H1 (cell line): ENCODE measurements around the gene KCNJ16. TPM values are rescaled to one million over a fixed set of nuclear protein-coding genes. Genes with fewer than 3 reads are reported as not detected.

Experiments used
- CTCF ChIA-PET: fragments of 300-600 bp; sonication (Branson Sonifier 250); formaldehyde crosslinking; loops from one replicate; lab custom pipeline; 2021; ENCODE audit not compliant: partially characterized antibody; lab: Charles Lee
- POLR2A ChIA-PET: fragments of 300-600 bp; sonication (Branson Sonifier 250); formaldehyde crosslinking; loops from one replicate; lab custom pipeline; 2021; ENCODE audit warnings: inconsistent platforms; ENCODE audit not compliant: partially characterized antibody; lab: Charles Lee
- DNase-seq, 2 experiments: peaks; one replicate each; pipeline versions ENCODE4 v3.0.0 to v3.0.0-alpha.2; 2010 to 2022; ENCODE audit warnings: low spot score in 2 of 2, low read depth in 1 of 2, mixed read lengths in 1 of 2
- FAIRE-seq: peaks from 2 replicates; lab custom pipeline; 2011; peaks lifted over from hg19 to GRCh38; lab: Jason Lieb, UNC
- H2AFZ ChIP-seq: 2 replicates; pipeline ENCODE4 v1.8.1; 2012; ENCODE audit warnings: low read length, inconsistent platforms
- H2AK5ac ChIP-seq: 2 replicates; pipeline ENCODE4 v1.6.1; 2013; ENCODE audit warnings: low read depth, low read length
- H2BK120ac ChIP-seq: replicated peaks from 2 replicates; pipeline ENCODE3; 2013; ENCODE audit warnings: low read depth, low read length, inconsistent platforms
- H2BK12ac ChIP-seq: 2 replicates; pipeline ENCODE4 v1.6.1; 2013; ENCODE audit warnings: low read depth, low read length
- H2BK15ac ChIP-seq: 2 replicates; pipeline ENCODE4 v1.6.1; 2013; ENCODE audit warnings: low read length
- H2BK20ac ChIP-seq: 2 replicates; pipeline ENCODE4 v1.6.1; 2013; ENCODE audit warnings: low read length
- H2BK5ac ChIP-seq: 2 replicates; pipeline ENCODE4 v1.6.1; 2013; ENCODE audit warnings: low read depth, low read length
- H3K14ac ChIP-seq: 2 replicates; pipeline ENCODE4 v1.6.1; 2013; ENCODE audit warnings: inconsistent platforms; ENCODE audit not compliant: insufficient read length
- H3K18ac ChIP-seq: 2 replicates; pipeline ENCODE4 v1.6.1; 2013; ENCODE audit warnings: low read length; ENCODE audit errors: extremely low read depth
- H3K23ac ChIP-seq: 2 replicates; pipeline ENCODE4 v1.6.1; 2013; ENCODE audit warnings: inconsistent platforms; ENCODE audit not compliant: insufficient read length
- H3K23me2 ChIP-seq: 2 replicates; pipeline ENCODE4 v1.6.1; 2013; ENCODE audit warnings: low read depth, low read length
- H3K27ac ChIP-seq: 2 replicates; pipeline ENCODE4 v1.6.1; 2011; ENCODE audit warnings: low read depth, low read length, inconsistent platforms
- H3K27me3 ChIP-seq, 4 experiments: replicated peaks in 1 of 4; 1 replicate in 1 of 4; 2 replicates in 3 of 4; pipeline versions ENCODE4 v1.6.1 to v1.8.1; 2011 to 2013; ENCODE audit warnings: low read length in 3 of 4, mild to moderate bottlenecking in 3 of 4, inconsistent platforms in 2 of 4, mixed read lengths in 2 of 4, moderate library complexity in 1 of 4; ENCODE audit not compliant: control insufficient read depth in 3 of 4, insufficient read depth in 3 of 4; ENCODE audit errors: extremely low read depth in 1 of 4
- H3K36me3 ChIP-seq, 4 experiments: 2 replicates each; pipeline versions ENCODE4 v1.6.1 to v1.8.1; 2011 to 2013; ENCODE audit warnings: mild to moderate bottlenecking in 4 of 4, low read length in 3 of 4, moderate library complexity in 2 of 4, control low read depth in 1 of 4, inconsistent platforms in 1 of 4; ENCODE audit not compliant: insufficient read depth in 4 of 4, control insufficient read depth in 2 of 4
- H3K4ac ChIP-seq: replicated peaks from 2 replicates; pipeline ENCODE3; 2013; ENCODE audit warnings: low read length, low read depth, mixed read lengths, inconsistent platforms; ENCODE audit not compliant: insufficient read length
- H3K4me1 ChIP-seq, 4 experiments: replicated peaks in 1 of 4; 1 replicate in 1 of 4; 2 replicates in 3 of 4; pipeline versions ENCODE4 v1.6.1 to v1.8.1; 2011 to 2013; ENCODE audit warnings: low read length in 3 of 4, inconsistent platforms in 2 of 4, mixed read lengths in 1 of 4; ENCODE audit not compliant: insufficient read depth in 4 of 4, control insufficient read depth in 3 of 4
- H3K4me2 ChIP-seq, 2 experiments: 2 replicates each; pipeline versions ENCODE4 v1.6.1 to v1.8.1; 2011 to 2013; ENCODE audit warnings: low read depth in 2 of 2, low read length in 2 of 2, control low read depth in 1 of 2, inconsistent platforms in 1 of 2, mild to moderate bottlenecking in 1 of 2; ENCODE audit not compliant: insufficient read depth in 1 of 2
- H3K4me3 ChIP-seq, 4 experiments: fragments of 200-600, 300-600 bp in 1 of 4; sonication (generic), shearing (Covaris generic), sonication (Bioruptor Twin) in 1 of 4; 2 replicates each; pipeline versions ENCODE4 v1.5.1 to v1.8.1; 2011 to 2016; ENCODE audit warnings: low read length in 4 of 4, low read depth in 3 of 4, control low read depth in 2 of 4, inconsistent platforms in 2 of 4, mild to moderate bottlenecking in 2 of 4, mixed read lengths in 1 of 4, moderate library complexity in 1 of 4; ENCODE audit not compliant: insufficient read depth in 2 of 4; ENCODE audit errors: extremely low read depth in 1 of 4
- H3K56ac ChIP-seq: replicated peaks from 2 replicates; pipeline ENCODE3; 2013; ENCODE audit warnings: low read depth, mild to moderate bottlenecking, mixed read lengths, low read length, inconsistent platforms; ENCODE audit not compliant: insufficient read length
- H3K79me1 ChIP-seq: 2 replicates; pipeline ENCODE4 v1.6.1; 2013; ENCODE audit warnings: low read depth, low read length, control low read depth
- H3K79me2 ChIP-seq, 2 experiments: 2 replicates each; pipeline versions ENCODE4 v1.6.1 to v1.8.1; 2012 to 2013; ENCODE audit warnings: low read length in 2 of 2, mild to moderate bottlenecking in 2 of 2, inconsistent platforms in 1 of 2; ENCODE audit not compliant: insufficient read depth in 2 of 2, control insufficient read depth in 1 of 2
- H3K9ac ChIP-seq, 4 experiments: replicated peaks in 1 of 4; 1 replicate in 1 of 4; 2 replicates in 3 of 4; pipeline versions ENCODE4 v1.6.1 to v1.8.1; 2011 to 2013; ENCODE audit warnings: low read depth in 3 of 4, low read length in 3 of 4, control low read depth in 2 of 4, mild to moderate bottlenecking in 2 of 4, moderate library complexity in 2 of 4, inconsistent platforms in 1 of 4; ENCODE audit errors: extremely low read depth in 1 of 4
- H3K9me3 ChIP-seq, 2 experiments: 2 replicates each; pipeline versions ENCODE4 v1.6.1 to v1.8.1; 2012 to 2013; ENCODE audit warnings: mild to moderate bottlenecking in 2 of 2, moderate library complexity in 2 of 2, control low read depth in 1 of 2, inconsistent platforms in 1 of 2, low read depth in 1 of 2, low read length in 1 of 2, mixed read lengths in 1 of 2; ENCODE audit not compliant: insufficient read depth in 2 of 2
- H4K20me1 ChIP-seq, 2 experiments: replicated peaks in 1 of 2; 2 replicates each; pipeline versions ENCODE3 to v1.8.1; 2011 to 2013; ENCODE audit warnings: inconsistent platforms in 2 of 2, low read length in 2 of 2, mild to moderate bottlenecking in 1 of 2; ENCODE audit not compliant: insufficient read depth in 2 of 2, control insufficient read depth in 1 of 2
- H4K5ac ChIP-seq: 2 replicates; pipeline ENCODE4 v1.6.1; 2013; ENCODE audit warnings: low read length, low read depth, mixed read lengths, inconsistent platforms; ENCODE audit not compliant: insufficient read length
- H4K8ac ChIP-seq: 2 replicates; pipeline ENCODE4 v1.8.0; 2013; ENCODE audit warnings: mild to moderate bottlenecking, moderate library complexity, low read length, inconsistent platforms; ENCODE audit not compliant: insufficient read depth; ENCODE audit errors: extremely low read depth
- H4K91ac ChIP-seq: replicated peaks from 2 replicates; pipeline ENCODE3; 2013; ENCODE audit warnings: low read length, mixed read lengths, inconsistent platforms; ENCODE audit not compliant: insufficient read length
- BACH1 ChIP-seq: IDR thresholded peaks from 2 replicates; pipeline ENCODE4 v1.6.1; 2012; ENCODE audit warnings: low read length, improper control_type of control experiment
- MAFK ChIP-seq: IDR thresholded peaks from 2 replicates; pipeline ENCODE4 v1.6.1; 2012; ENCODE audit warnings: low read depth, mild to moderate bottlenecking, improper control_type of control experiment, low read length
- PHF8 ChIP-seq: fragments of 200-600 bp; sonication (generic); conservative IDR thresholded peaks from 2 replicates; pipeline ENCODE4 v1.7.1; 2012; ENCODE audit warnings: low read depth, mild to moderate bottlenecking, inconsistent platforms, low read length, moderate library complexity
- SIX5 ChIP-seq: IDR thresholded peaks from 2 replicates; pipeline ENCODE4 v1.6.1; 2011; ENCODE audit warnings: mild to moderate bottlenecking, low read depth, low read length
- TAF7 ChIP-seq: optimal IDR thresholded peaks from 2 replicates; pipeline ENCODE3; 2011; ENCODE audit warnings: low read depth, mild to moderate bottlenecking, inconsistent platforms, low read length, moderate library complexity, borderline replicate concordance
- WGBS, 2 experiments: shearing (Covaris generic) in 1 of 2; methylation state at CpG; one replicate each; pipeline versions ENCODE4 v1.1.6 to v1.1.7; 2013 to 2015; ENCODE audit warnings: low lambda C conversion rate in 2 of 2, mixed read lengths in 2 of 2, inconsistent platforms in 1 of 2, low coverage in 1 of 2, missing lambda C conversion rate in 1 of 2; ENCODE audit not compliant: insufficient replicate concordance in 2 of 2, insufficient coverage in 1 of 2, insufficient read length in 1 of 2; ENCODE audit errors: extremely low coverage in 1 of 2, missing lambda C conversion rate in 1 of 2; 5-methylcytosine and 5-hydroxymethylcytosine counted together
- polyA plus RNA-seq, 7 experiments: library from polyadenylated mRNA; depleted of rRNA in 3 of 7; stranded (reverse) in 5 of 7; unstranded in 2 of 7; fragments of >200 nt in 5 of 7; fragments of 200-250 nt in 2 of 7; gene quantifications; 1 replicate in 5 of 7; 2 replicates in 1 of 7; 4 replicates in 1 of 7; pipeline versions ENCODE4 v1.2.1 to v1.2.3, GENCODE V29; 2011 to 2013; ENCODE audit warnings: missing spikeins in 2 of 7, mixed read lengths in 2 of 7
- total RNA-seq: library from RNA; stranded (reverse); fragmentation: NEBNext Ultra II Directional; extraction: Animal tissue kit (Norgen Biotek cat#: 25700); gene quantifications from 2 replicates; pipeline ENCODE4 v1.2.1, GENCODE V29; 2021
- TF ChIP-seq, protein P1 (sequence below), 3 experiments: IDR thresholded peaks; 1 replicate in 2 of 3; 2 replicates in 1 of 3; pipeline versions ENCODE4 v1.5.1 to v1.6.1; 2011; ENCODE audit warnings: low read length in 3 of 3, mild to moderate bottlenecking in 3 of 3, inconsistent platforms in 2 of 3, low read depth in 1 of 3, moderate library complexity in 1 of 3; ENCODE audit not compliant: insufficient read depth in 1 of 3; ENCODE audit errors: control extremely low read depth in 1 of 3
- TF ChIP-seq, protein P2 (sequence below): IDR thresholded peaks from 2 replicates; pipeline ENCODE4 v1.6.1; 2011; ENCODE audit warnings: low read depth, mild to moderate bottlenecking, low read length; ENCODE audit not compliant: insufficient read depth

The KCNJ16 gene
- total and polyA plus RNA-seq, 2 of the 8 experiments (the other 6 are each of a cell fraction or from before 2014, with no cell fraction given): not detected

DNA sequence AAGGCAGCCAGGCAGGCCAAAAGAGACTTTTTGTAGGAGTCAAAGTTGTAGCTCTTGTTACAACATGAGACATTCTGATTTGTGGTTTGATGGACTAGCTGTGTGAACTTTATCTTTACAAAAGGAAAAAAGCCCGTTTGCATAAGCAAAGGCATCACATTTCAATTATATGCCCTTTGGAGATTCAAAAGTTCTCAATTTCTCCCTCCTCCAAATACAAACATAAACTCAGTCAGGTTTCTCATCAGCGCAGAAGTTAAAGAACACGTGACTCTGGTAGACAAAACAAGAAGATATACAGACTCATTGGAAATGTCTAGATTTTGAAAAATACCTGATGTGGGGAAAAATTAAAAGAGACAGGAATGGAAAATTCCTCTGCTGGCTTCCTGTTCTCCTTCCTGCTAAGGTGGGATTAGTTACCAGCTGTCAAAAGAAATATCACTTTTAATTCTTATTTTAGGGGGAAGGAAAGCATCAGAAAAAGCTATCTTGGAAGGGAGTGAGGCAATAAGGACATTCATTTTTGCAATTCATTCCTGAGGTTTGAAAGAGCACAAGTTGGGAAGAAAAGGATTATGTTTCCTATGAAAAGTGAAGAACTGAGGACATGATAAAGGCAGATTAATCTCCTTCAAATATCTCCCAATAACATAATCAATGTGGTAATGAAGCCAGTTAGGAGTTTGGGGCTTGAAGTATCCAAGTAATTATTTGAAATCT lies 4.6 kb upstream of the KCNJ16 start:
- CTCF ChIA-PET: interaction anchor here (1.0 kb wide), 1 partner anchor 73 kb away, joined by 3 read pairs; no protein-coding TSS in a partner anchor

More for the DNA sequence above, 4.6 kb upstream of the KCNJ16 start:
- Histone ChIP-seq H4K5ac (no peak overlapping the region), H4K20me1 (no peaks in the 10 kb centered on the region), H3K4me2 (no peak overlapping the region; a peak in 1 of 4 replicates), H3K23ac (no peak overlapping the region), H2BK120ac (no peak overlapping the region), H3K79me1 (no peaks in the 10 kb centered on the region), H2BK5ac (no peak overlapping the region), H3K79me2 (no peaks in the 10 kb centered on the region), H3K27me3 (no peaks in the 10 kb centered on the region), H2BK12ac (no peak overlapping the region), H3K4ac (no peak overlapping the region), H3K27ac (no peak overlapping the region), H3K23me2 (no peaks in the 10 kb centered on the region), H3K4me3 (no peak overlapping the region), H4K8ac (no peak overlapping the region), H3K56ac (no peak overlapping the region), H3K36me3 (no peaks in the 10 kb centered on the region), H3K18ac (no peak overlapping the region), H4K91ac (no peak overlapping the region), H2BK20ac (no peak overlapping the region), H2BK15ac (no peak overlapping the region), H3K9me3 (no peaks in the 10 kb centered on the region), H3K9ac (no peak overlapping the region), H3K14ac (no peak overlapping the region), H3K4me1 (no peaks in the 10 kb centered on the region), H2AFZ (peak overlapping the region; percentile 69; the same call in 1 of the 2 replicates), H2AK5ac (no peak overlapping the region)
- TF ChIP-seq SIX5 (no peak), PHF8 (no peak), MAFK (no peak), BACH1 (no peak), TAF7 (no peak)
- TF ChIP-seq, protein P1, sequence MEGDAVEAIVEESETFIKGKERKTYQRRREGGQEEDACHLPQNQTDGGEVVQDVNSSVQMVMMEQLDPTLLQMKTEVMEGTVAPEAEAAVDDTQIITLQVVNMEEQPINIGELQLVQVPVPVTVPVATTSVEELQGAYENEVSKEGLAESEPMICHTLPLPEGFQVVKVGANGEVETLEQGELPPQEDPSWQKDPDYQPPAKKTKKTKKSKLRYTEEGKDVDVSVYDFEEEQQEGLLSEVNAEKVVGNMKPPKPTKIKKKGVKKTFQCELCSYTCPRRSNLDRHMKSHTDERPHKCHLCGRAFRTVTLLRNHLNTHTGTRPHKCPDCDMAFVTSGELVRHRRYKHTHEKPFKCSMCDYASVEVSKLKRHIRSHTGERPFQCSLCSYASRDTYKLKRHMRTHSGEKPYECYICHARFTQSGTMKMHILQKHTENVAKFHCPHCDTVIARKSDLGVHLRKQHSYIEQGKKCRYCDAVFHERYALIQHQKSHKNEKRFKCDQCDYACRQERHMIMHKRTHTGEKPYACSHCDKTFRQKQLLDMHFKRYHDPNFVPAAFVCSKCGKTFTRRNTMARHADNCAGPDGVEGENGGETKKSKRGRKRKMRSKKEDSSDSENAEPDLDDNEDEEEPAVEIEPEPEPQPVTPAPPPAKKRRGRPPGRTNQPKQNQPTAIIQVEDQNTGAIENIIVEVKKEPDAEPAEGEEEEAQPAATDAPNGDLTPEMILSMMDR (IDR thresholded peaks at IDR 0.05; ENCODE audit: control extremely low read depth in 1 of 3, insufficient read depth in 1 of 3, low read depth in 1 of 3, low read length in 3 of 3): no peak
- TF ChIP-seq, protein P2, sequence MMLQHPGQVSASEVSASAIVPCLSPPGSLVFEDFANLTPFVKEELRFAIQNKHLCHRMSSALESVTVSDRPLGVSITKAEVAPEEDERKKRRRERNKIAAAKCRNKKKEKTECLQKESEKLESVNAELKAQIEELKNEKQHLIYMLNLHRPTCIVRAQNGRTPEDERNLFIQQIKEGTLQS: no peak
- WGBS, 2 experiments: 80% methylated on average over 3 of the region's 3 CpGs; no CpG with 5 or more reads in 1 of the 2 experiments
- no peak for DNase-seq
- POLR2A ChIA-PET: interaction anchor here (1.1 kb wide), 1 partner anchor 11 kb away, joined by 3 read pairs; no protein-coding TSS in a partner anchor
- no peak for FAIRE-seq
